ENCODE measurements around the gene NYNRIN.

DNA sequence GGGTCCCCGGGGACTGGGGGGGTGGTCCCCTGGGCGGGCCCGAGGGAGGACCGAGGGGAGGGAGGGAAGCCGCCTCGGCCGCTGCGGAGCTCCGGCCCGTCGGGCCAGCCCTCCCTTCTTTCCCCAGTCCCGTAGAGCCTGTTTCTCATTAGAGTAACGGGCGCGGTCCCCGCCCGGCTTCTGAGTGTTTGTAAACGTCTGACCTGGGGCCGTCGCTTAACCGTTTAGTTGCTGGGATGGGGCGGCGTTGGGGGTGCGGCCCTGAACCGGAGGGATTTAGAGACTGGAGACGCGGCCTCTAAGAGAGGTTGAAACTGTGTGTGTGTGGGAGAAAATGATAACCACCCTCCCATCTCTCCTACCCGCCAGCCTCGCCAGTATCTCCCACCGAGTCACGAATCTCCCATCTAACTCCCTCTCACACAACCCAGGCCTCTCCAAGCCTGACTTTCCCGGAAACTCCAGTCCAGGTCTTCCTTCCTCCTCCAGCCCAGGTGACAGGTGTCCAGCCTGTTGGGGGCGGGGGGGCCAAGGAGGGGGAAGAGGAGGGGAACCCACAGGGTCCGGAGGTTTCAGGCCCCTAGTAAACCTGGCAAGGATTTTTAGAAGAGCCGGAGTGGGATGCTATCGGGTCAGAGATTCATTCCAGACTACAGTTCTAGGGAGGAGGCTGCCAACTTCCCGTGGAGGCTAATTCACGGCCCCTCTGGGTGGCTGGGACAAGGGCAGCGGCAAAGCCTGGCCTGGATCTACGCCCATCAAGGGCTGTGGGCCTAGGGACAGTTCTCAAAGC, 31.9 kb upstream of the NYNRIN start:
- TF ChIP-seq CTCF (conservative IDR thresholded peaks at IDR 0.05; ENCODE audit: low read length) (no peak), EZH2phosphoT487 (IDR thresholded peaks at IDR 0.05; ENCODE audit: borderline replicate concordance) (no peak)

Data from Loucy (cell line).